Measurements from ENCODE around the gene ABCC2.

Gene ABCC2

GRCh38 chr10:99761365-99761764 is 21.1 kb upstream of the ABCC2 start:
- no peaks in the 10 kb centered on the region for H3K9me3 ChIP-seq (ENCODE audit: severe bottlenecking)
- ATAC-seq (ENCODE audit: low read depth): no peak
- peaks cover 4% of the 10 kb centered on the region for H3K4me1 ChIP-seq (ENCODE audit: insufficient read depth, poor library complexity, severe bottlenecking)
- no peak for TF ChIP-seq CTCF (IDR thresholded peaks at IDR 0.05; ENCODE audit: poor library complexity, severe bottlenecking)
- no peak overlapping the region for H3K27ac ChIP-seq (ENCODE audit: poor library complexity, severe bottlenecking)
- H3K4me3 ChIP-seq (ENCODE audit: severe bottlenecking): no peak overlapping the region
- no peak for DNase-seq (ENCODE audit: low spot score)
- no peaks in the 10 kb centered on the region for H3K27me3 ChIP-seq (ENCODE audit: insufficient read depth, poor library complexity, severe bottlenecking)
- H3K36me3 ChIP-seq (ENCODE audit: low read depth): peaks cover 35% of the 10 kb centered on the region

DNA sequence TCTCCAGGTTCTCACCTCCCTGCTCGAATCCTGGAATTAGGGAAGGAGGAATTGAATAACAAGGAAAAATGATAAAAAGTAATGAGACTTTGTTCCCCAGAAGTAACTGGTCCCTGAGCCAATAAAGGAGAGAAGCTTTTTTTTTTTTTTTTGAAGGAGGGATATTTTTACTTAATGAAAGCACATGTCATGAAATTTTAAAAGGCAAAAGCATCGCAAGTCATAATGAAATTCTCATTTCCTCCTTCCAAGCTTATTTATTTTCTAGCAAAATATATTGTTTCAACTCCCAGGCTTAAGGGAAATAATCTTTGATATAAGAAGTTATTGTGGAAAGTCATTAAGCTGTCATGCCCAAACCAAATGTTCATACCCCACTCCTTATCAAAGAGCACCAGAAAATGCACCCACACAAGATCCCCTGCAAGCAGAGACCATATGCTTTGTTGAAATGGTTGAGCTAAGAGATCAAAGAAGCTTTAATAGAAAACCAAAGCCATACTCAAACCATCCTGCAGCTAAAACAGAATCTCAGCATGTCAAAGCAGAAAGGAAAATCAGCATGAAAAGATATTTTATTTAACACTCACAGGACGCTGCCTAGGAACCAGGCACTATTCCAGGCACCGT is 16.7 kb upstream of the ABCC2 start:
- no peak for ATAC-seq (ENCODE audit: low read depth)
- Histone ChIP-seq H3K9me3 (ENCODE audit: severe bottlenecking) (no peaks in the 10 kb centered on the region), H3K27me3 (ENCODE audit: insufficient read depth, poor library complexity, severe bottlenecking) (no peaks in the 10 kb centered on the region), H3K36me3 (ENCODE audit: low read depth) (no peaks in the 10 kb centered on the region), H3K27ac (ENCODE audit: poor library complexity, severe bottlenecking) (no peak overlapping the region), H3K4me3 (ENCODE audit: severe bottlenecking) (no peak overlapping the region), H3K4me1 (ENCODE audit: insufficient read depth, poor library complexity, severe bottlenecking) (no peaks in the 10 kb centered on the region)
- DNase-seq (ENCODE audit: low spot score): no peak
- TF ChIP-seq CTCF (IDR thresholded peaks at IDR 0.05; ENCODE audit: poor library complexity, severe bottlenecking): no peak

DNA sequence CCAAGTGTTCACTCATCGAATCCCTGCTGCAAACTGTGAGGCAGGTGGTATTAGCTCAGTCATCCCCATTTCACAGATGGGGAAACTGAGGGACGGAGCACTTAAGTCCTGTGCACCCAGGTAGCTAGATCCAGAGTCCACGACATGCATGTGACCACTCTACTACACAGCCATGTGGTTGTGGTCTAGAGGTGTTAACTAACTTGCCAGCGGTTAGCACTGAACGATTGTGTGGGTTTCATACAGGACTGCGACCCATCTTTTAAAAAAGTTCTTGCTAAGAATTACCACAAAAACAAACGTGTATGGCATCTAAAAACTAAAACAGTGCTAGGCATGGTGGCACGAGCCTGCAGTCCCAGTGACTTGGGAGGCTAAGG is 16.1 kb upstream of the ABCC2 start:
- no peak overlapping the region for H3K27ac ChIP-seq (ENCODE audit: poor library complexity, severe bottlenecking)
- no peak for TF ChIP-seq CTCF (IDR thresholded peaks at IDR 0.05; ENCODE audit: poor library complexity, severe bottlenecking)
- H3K4me1 ChIP-seq (ENCODE audit: insufficient read depth, poor library complexity, severe bottlenecking): no peaks in the 10 kb centered on the region
- H3K9me3 ChIP-seq (ENCODE audit: severe bottlenecking): no peaks in the 10 kb centered on the region
- ATAC-seq (ENCODE audit: low read depth) (no peak), DNase-seq (ENCODE audit: low spot score) (no peak)
- H3K36me3 ChIP-seq (ENCODE audit: low read depth): no peaks in the 10 kb centered on the region
- H3K27me3 ChIP-seq (ENCODE audit: insufficient read depth, poor library complexity, severe bottlenecking): no peaks in the 10 kb centered on the region
- no peak overlapping the region for H3K4me3 ChIP-seq (ENCODE audit: severe bottlenecking)

GRCh38 chr10:99767901-99768300 is 14.5 kb upstream of the ABCC2 start:
- Histone ChIP-seq H3K4me1 (ENCODE audit: insufficient read depth, poor library complexity, severe bottlenecking) (no peaks in the 10 kb centered on the region), H3K27ac (ENCODE audit: poor library complexity, severe bottlenecking) (no peak overlapping the region), H3K9me3 (ENCODE audit: severe bottlenecking) (no peaks in the 10 kb centered on the region), H3K36me3 (ENCODE audit: low read depth) (no peaks in the 10 kb centered on the region), H3K4me3 (ENCODE audit: severe bottlenecking) (no peak overlapping the region), H3K27me3 (ENCODE audit: insufficient read depth, poor library complexity, severe bottlenecking) (no peaks in the 10 kb centered on the region)
- DNase-seq (ENCODE audit: low spot score) (no peak), ATAC-seq (ENCODE audit: low read depth) (no peak)
- no peak for TF ChIP-seq CTCF (IDR thresholded peaks at IDR 0.05; ENCODE audit: poor library complexity, severe bottlenecking)

- no peak for DNase-seq (ENCODE audit: low spot score)
- Histone ChIP-seq H3K9me3 (ENCODE audit: severe bottlenecking) (no peaks in the 10 kb centered on the region), H3K36me3 (ENCODE audit: low read depth) (no peaks in the 10 kb centered on the region), H3K27me3 (ENCODE audit: insufficient read depth, poor library complexity, severe bottlenecking) (no peaks in the 10 kb centered on the region), H3K4me1 (ENCODE audit: insufficient read depth, poor library complexity, severe bottlenecking) (no peaks in the 10 kb centered on the region), H3K27ac (ENCODE audit: poor library complexity, severe bottlenecking) (no peak overlapping the region), H3K4me3 (ENCODE audit: severe bottlenecking) (no peak overlapping the region)
- no peak for ATAC-seq (ENCODE audit: low read depth)
- no peak for TF ChIP-seq CTCF (IDR thresholded peaks at IDR 0.05; ENCODE audit: poor library complexity, severe bottlenecking)
These were observed 13.9 kb upstream of the ABCC2 start for GRCh38 chr10:99768556-99768955.

Data from RWPE2 (cell line).